Measurements from ENCODE around the gene ARHGDIA.

ARHGDIA gene

GRCh38 chr17:81888105-81888987, 17.2 kb upstream of the ARHGDIA start:
- DNase-seq (ENCODE audit: low read depth): no peak

GRCh38 chr17:81885869-81886548, 14.9 kb upstream of the ARHGDIA start:
- no peak for DNase-seq (ENCODE audit: low read depth)

GRCh38 chr17:81885454-81885853, 14.3 kb upstream of the ARHGDIA start:
- DNase-seq (ENCODE audit: low read depth): no peak

- DNase-seq (ENCODE audit: low read depth): no peak
Measured at GRCh38 chr17:81884968-81885367, 13.8 kb upstream of the ARHGDIA start.

- DNase-seq (ENCODE audit: low read depth): no peak
Measured at GRCh38 chr17:81884520-81884919, 13.4 kb upstream of the ARHGDIA start.

- no peak for DNase-seq (ENCODE audit: low read depth)
Measured at GRCh38 chr17:81879121-81879520, 8.0 kb upstream of the ARHGDIA start.

GRCh38 chr17:81878294-81878693, 7.2 kb upstream of the ARHGDIA start:
- DNase-seq (ENCODE audit: low read depth): no peak

- no peak for DNase-seq (ENCODE audit: low read depth)
Measured at GRCh38 chr17:81877569-81877968, 6.4 kb upstream of the ARHGDIA start.

- peak; percentile 92 for DNase-seq (ENCODE audit: low read depth)
Measured at GRCh38 chr17:81871387-81872230, 472 bp upstream of the ARHGDIA start.

GRCh38 chr17:81870131-81870980, 781 bp downstream of the ARHGDIA start:
- DNase-seq (ENCODE audit: low read depth): no peak

GRCh38 chr17:81869221-81870130, 1.7 kb downstream of the ARHGDIA start:
- DNase-seq (ENCODE audit: low read depth): no peak

- no peak for DNase-seq (ENCODE audit: low read depth)
Measured at GRCh38 chr17:81868674-81869220, 2.4 kb downstream of the ARHGDIA start.

GRCh38 chr17:81867991-81868673, 3.0 kb downstream of the ARHGDIA start:
- no peak for DNase-seq (ENCODE audit: low read depth)

- no peak for DNase-seq (ENCODE audit: low read depth)
Measured at GRCh38 chr17:81867170-81867990, 3.8 kb downstream of the ARHGDIA start.

- no peak for DNase-seq (ENCODE audit: low read depth)
Measured at GRCh38 chr17:81866440-81867169, 4.5 kb downstream of the ARHGDIA start.

- DNase-seq (ENCODE audit: low read depth): no peak
Measured at GRCh38 chr17:81865733-81866439, 5.3 kb downstream of the ARHGDIA start.

GRCh38 chr17:81865358-81865732, 5.8 kb downstream of the ARHGDIA start:
- no peak for DNase-seq (ENCODE audit: low read depth)

Measured in T-helper 22 cell (primary cell).